GM08714 (cell line): ENCODE data around the gene SLC17A7.
A peak's percentile ranks its signal among the peaks of the same experiment; 100 is the strongest.

ENCODE experiments used
- H3K4me3 ChIP-seq: fragments of 200-500 bp; sonication (Bioruptor generic); 2 replicates; pipeline ENCODE4 v1.5.1; 2014; ENCODE audit warnings: mild to moderate bottlenecking, low read length, inconsistent platforms
- ZNF274 ChIP-seq: IDR thresholded peaks from 2 replicates; pipeline ENCODE4 v1.6.1; 2012; ENCODE audit warnings: mild to moderate bottlenecking, low read depth, low read length

Gene SLC17A7

GRCh38 chr19:49475995-49476880 lies 34.9 kb upstream of the SLC17A7 start:
- H3K4me3 ChIP-seq = no peak overlapping the region

GRCh38 chr19:49475191-49475917 lies 34.0 kb upstream of the SLC17A7 start:
- no peak overlapping the region; the same call in 1 of the 2 replicates for H3K4me3 ChIP-seq
- TF ChIP-seq ZNF274 = no peak

More at GRCh38 chr19:49475995-49476880, 34.9 kb upstream of the SLC17A7 start:
- no peak for TF ChIP-seq ZNF274

GRCh38 chr19:49474542-49474924 lies 33.2 kb upstream of the SLC17A7 start:
- H3K4me3 ChIP-seq = peak overlapping the region; percentile 51; the same call in 1 of the 2 replicates
- TF ChIP-seq ZNF274 = no peak

- TF ChIP-seq ZNF274 = no peak
Observed at GRCh38 chr19:49473868-49474541, 32.7 kb upstream of the SLC17A7 start, which contains the start of gene FLT3LG. FLT3LG (plus strand) TSS chr19:49474215; CDS start chr19:49474640, 425 bp downstream.

GRCh38 chr19:49473501-49473867 lies 32.2 kb upstream of the SLC17A7 start:
- H3K4me3 ChIP-seq = peak overlapping the region; percentile 51; the same call in 1 of the 2 replicates

More at GRCh38 chr19:49473868-49474541, 32.7 kb upstream of the SLC17A7 start, which contains the start of gene FLT3LG:
- peak within 1 kb of the TSS; percentile 51; the same call in 1 of the 2 replicates for H3K4me3 ChIP-seq

- no peak overlapping the region for H3K4me3 ChIP-seq
- no peak for TF ChIP-seq ZNF274
Observed at GRCh38 chr19:49472936-49473335, 31.6 kb upstream of the SLC17A7 start.

GRCh38 chr19:49470615-49470978 lies 29.3 kb upstream of the SLC17A7 start:
- H3K4me3 ChIP-seq = no peak overlapping the region
- TF ChIP-seq ZNF274 = no peak

GRCh38 chr19:49469828-49470614 lies 28.7 kb upstream of the SLC17A7 start:
- TF ChIP-seq ZNF274 = no peak
- H3K4me3 ChIP-seq = no peak overlapping the region

GRCh38 chr19:49468746-49469447 lies 27.6 kb upstream of the SLC17A7 start:
- TF ChIP-seq ZNF274 = no peak
- H3K4me3 ChIP-seq = no peak overlapping the region

- H3K4me3 ChIP-seq = no peak overlapping the region
- TF ChIP-seq ZNF274 = no peak
Observed at GRCh38 chr19:49468199-49468598, 26.9 kb upstream of the SLC17A7 start.

- no peak for TF ChIP-seq ZNF274
- H3K4me3 ChIP-seq = no peak overlapping the region
Observed at GRCh38 chr19:49465371-49465770, 24.0 kb upstream of the SLC17A7 start.

GRCh38 chr19:49463960-49464740 lies 22.8 kb upstream of the SLC17A7 start:
- TF ChIP-seq ZNF274 = no peak
- no peak overlapping the region for H3K4me3 ChIP-seq
